HL-60 (cell line): ENCODE results near the gene PLA2G12A.

Experiments used
- DNase-seq, 2 experiments: peaks; one replicate each; pipeline ENCODE4 v3.0.0-alpha.2; 2010 to 2020; ENCODE audit warnings: low read depth in 1 of 2, low spot score in 1 of 2
- H3K27ac ChIP-seq: fragments of 250-450 bp; sonication (Bioruptor Pico); replicated peaks from 2 replicates; pipeline ENCODE4 v1.5.1; 2020; ENCODE audit warnings: mild to moderate bottlenecking, moderate library complexity
- H3K27me3 ChIP-seq: fragments of 250-450 bp; sonication (Bioruptor Pico); 2 replicates; pipeline ENCODE4 v1.5.1; 2021; ENCODE audit warnings: mild to moderate bottlenecking, moderate library complexity; ENCODE audit not compliant: insufficient read depth, poor library complexity, severe bottlenecking
- H3K4me3 ChIP-seq: replicated peaks from 2 replicates; pipeline ENCODE4 v1.5.1; 2011; ENCODE audit warnings: mild to moderate bottlenecking, control low read depth, low read length; ENCODE audit not compliant: insufficient read depth
- CTCF ChIP-seq: IDR thresholded peaks from one replicate; pipeline ENCODE4 v1.5.1; 2011; ENCODE audit warnings: low read length, control low read depth, inconsistent platforms; ENCODE audit not compliant: insufficient read depth
- GABPA ChIP-seq: IDR thresholded peaks from 2 replicates; pipeline ENCODE4 v1.6.1; 2012; ENCODE audit warnings: low read depth
- POLR2AphosphoS5 ChIP-seq: IDR thresholded peaks from 2 replicates; pipeline ENCODE4 v1.6.1; 2012; ENCODE audit warnings: low read depth
- REST ChIP-seq: IDR thresholded peaks from 2 replicates; pipeline ENCODE4 v1.6.1; 2012; ENCODE audit warnings: low read depth; ENCODE audit not compliant: insufficient replicate concordance
- SPI1 ChIP-seq: IDR thresholded peaks from 2 replicates; pipeline ENCODE4 v1.6.1; 2012; ENCODE audit warnings: low read depth, mild to moderate bottlenecking, borderline replicate concordance

The PLA2G12A gene

GRCh38 chr4:109755656-109756055, 25.8 kb upstream of the PLA2G12A start:
- Histone ChIP-seq H3K4me3 (no peak overlapping the region), H3K27ac (no peak overlapping the region), H3K27me3 (no peaks in the 10 kb centered on the region)
- no peak for DNase-seq
- no peak for TF ChIP-seq REST
- TF ChIP-seq CTCF = no peak
- TF ChIP-seq GABPA = no peak
- no peak for TF ChIP-seq SPI1
- TF ChIP-seq POLR2AphosphoS5 = no peak

- H3K27ac ChIP-seq = no peak overlapping the region
- H3K27me3 ChIP-seq = no peaks in the 10 kb centered on the region
- TF ChIP-seq GABPA (no peak), SPI1 (no peak), REST (no peak), CTCF (no peak)
- H3K4me3 ChIP-seq = no peak overlapping the region
- no peak for DNase-seq
Observed at GRCh38 chr4:109754093-109754857, 24.4 kb upstream of the PLA2G12A start.

- no peak overlapping the region for H3K4me3 ChIP-seq
- no peak for DNase-seq
- H3K27ac ChIP-seq = no peak overlapping the region
- H3K27me3 ChIP-seq = no peaks in the 10 kb centered on the region
- no peak for TF ChIP-seq GABPA
- no peak for TF ChIP-seq POLR2AphosphoS5
- TF ChIP-seq CTCF = no peak
- no peak for TF ChIP-seq SPI1
- TF ChIP-seq REST = no peak
Observed at GRCh38 chr4:109752525-109752924, 22.7 kb upstream of the PLA2G12A start.
